Left ventricle myocardium inferior (tissue), 1 donor: ENCODE results near the gene RBM17. TPM values are rescaled to one million over a fixed set of nuclear protein-coding genes. Genes with fewer than 3 reads are reported as not detected.

Experiments
- DNase-seq: peaks from one replicate; pipeline ENCODE4 v3.0.0-alpha.2; 2020
- H3K27ac ChIP-seq: fragments of 200-600 bp; replicated peaks from 2 replicates; pipeline ENCODE4 v1.8.0; 2021
- H3K27me3 ChIP-seq: fragments of 200-600 bp; 2 replicates; pipeline ENCODE4 v1.8.0; 2021; ENCODE audit warnings: low read depth
- H3K36me3 ChIP-seq: fragments of 200-600 bp; 2 replicates; pipeline ENCODE4 v1.8.0; 2021
- H3K4me1 ChIP-seq: fragments of 200-600 bp; 2 replicates; pipeline ENCODE4 v1.8.0; 2021
- H3K4me3 ChIP-seq: fragments of 200-600 bp; 2 replicates; pipeline ENCODE4 v1.8.0; 2021; ENCODE audit warnings: mild to moderate bottlenecking, moderate library complexity
- H3K9me3 ChIP-seq: fragments of 200-600 bp; replicated peaks from 2 replicates; pipeline ENCODE4 v1.8.0; 2021
- CTCF ChIP-seq: fragments of 200-600 bp; IDR thresholded peaks from 2 replicates; pipeline ENCODE4 v1.8.0; 2021; ENCODE audit warnings: antibody characterized with exemption, mild to moderate bottlenecking, borderline replicate concordance
- intact Hi-C: fragments of 100-400 bp; cut with micrococcal nuclease; formaldehyde crosslinking; loops from one replicate; pipeline ENCODE4 v1.11.0; 2022
- total RNA-seq: library from RNA; stranded (reverse); fragmentation: NEBNext Ultra II Directional; extraction: Animal tissue kit (Norgen Biotek cat#: 25700); gene quantifications from one replicate; pipeline ENCODE4 v1.2.1, GENCODE V29; 2021
- donor health status: DM: no; HTN: yes; CAD: no; lungs with severe emphysema.

RBM17 gene
- total RNA-seq, 1 donor from 2014 or later = 56.1 TPM

GRCh38 chr10:6049031-6049400 is 39.8 kb upstream of the RBM17 start:
- no peak for DNase-seq

GRCh38 chr10:6050801-6051445 is 37.9 kb upstream of the RBM17 start:
- Histone ChIP-seq H3K36me3 (no peaks in the 10 kb centered on the region), H3K4me3 (peak overlapping the region; percentile 57), H3K27me3 (no peaks in the 10 kb centered on the region), H3K4me1 (peaks cover 44% of the 10 kb centered on the region), H3K27ac (peak overlapping the region; percentile 81), H3K9me3 (no peaks in the 10 kb centered on the region)
- intact Hi-C loops = loop anchor here (5.0 kb wide), 1 partner anchor 36 kb away; the partner anchor contains the start of gene RBM17
- DNase-seq = peak; percentile 46
- peak; percentile 53 for TF ChIP-seq CTCF

More at GRCh38 chr10:6049031-6049400, 39.8 kb upstream of the RBM17 start:
- peaks cover 4% of the 10 kb centered on the region for H3K27me3 ChIP-seq
- no peak overlapping the region for H3K27ac ChIP-seq
- H3K4me1 ChIP-seq = peaks cover 34% of the 10 kb centered on the region
- no peaks in the 10 kb centered on the region for H3K36me3 ChIP-seq
- H3K9me3 ChIP-seq = no peaks in the 10 kb centered on the region
- intact Hi-C loops = no loop called here
- no peak overlapping the region for H3K4me3 ChIP-seq
- TF ChIP-seq CTCF = no peak

- Histone ChIP-seq H3K36me3 (no peaks in the 10 kb centered on the region), H3K9me3 (no peaks in the 10 kb centered on the region), H3K4me1 (peaks cover 60% of the 10 kb centered on the region), H3K27me3 (no peaks in the 10 kb centered on the region), H3K27ac (peak overlapping the region; percentile 81), H3K4me3 (no peak overlapping the region)
- no peak for DNase-seq
- intact Hi-C loops = loop anchor here (5.0 kb wide), 1 partner anchor 35 kb away; the partner anchor contains the start of gene RBM17
- no peak for TF ChIP-seq CTCF
Measured at GRCh38 chr10:6052247-6053221, 36.3 kb upstream of the RBM17 start.

- intact Hi-C loops = loop anchor here (5.0 kb wide), 1 partner anchor 34 kb away; the partner anchor contains the start of gene RBM17
- H3K27me3 ChIP-seq = no peaks in the 10 kb centered on the region
- no peak for DNase-seq
- no peak overlapping the region for H3K4me3 ChIP-seq
- peaks cover 68% of the 10 kb centered on the region for H3K4me1 ChIP-seq
- no peaks in the 10 kb centered on the region for H3K36me3 ChIP-seq
- no peak for TF ChIP-seq CTCF
- H3K9me3 ChIP-seq = no peaks in the 10 kb centered on the region
- peak overlapping the region; percentile 81 for H3K27ac ChIP-seq
Measured at GRCh38 chr10:6053303-6053702, 35.5 kb upstream of the RBM17 start.

GRCh38 chr10:6053816-6054631 is 34.8 kb upstream of the RBM17 start:
- intact Hi-C loops = loop anchor here (5.0 kb wide), 1 partner anchor 33 kb away; the partner anchor contains the start of gene RBM17
- H3K27ac ChIP-seq = peak overlapping the region; percentile 81

More at GRCh38 chr10:6053816-6054631, 34.8 kb upstream of the RBM17 start:
- H3K4me1 ChIP-seq = peaks cover 69% of the 10 kb centered on the region
- no peaks in the 10 kb centered on the region for H3K36me3 ChIP-seq
- no peaks in the 10 kb centered on the region for H3K27me3 ChIP-seq
- no peak for TF ChIP-seq CTCF
- H3K9me3 ChIP-seq = no peaks in the 10 kb centered on the region
- H3K4me3 ChIP-seq = no peak overlapping the region
- peak; percentile 53 for DNase-seq
